Karpas-422 (cell line): ENCODE data around the gene EIF5AL1. TPM values are rescaled to one million over a fixed set of nuclear protein-coding genes. Genes with fewer than 3 reads are reported as not detected.
"Not testable (repeated sequence)": the region's sequence is repeated elsewhere in the genome, so short reads cannot be mapped to it uniquely, and the experiment has no call there.

ENCODE experiments used
- DNase-seq: peaks from one replicate; pipeline ENCODE4 v3.0.0-alpha.2; 2015
- H2AFZ ChIP-seq: fragments of 200-600 bp; sonication (generic); 2 replicates; pipeline ENCODE4 v1.6.1; 2014; ENCODE audit warnings: antibody characterized with exemption, low read length, mixed read lengths
- H3K27ac ChIP-seq: fragments of 200-600 bp; sonication (generic); 2 replicates; pipeline ENCODE4 v1.5.1; 2014; ENCODE audit warnings: mild to moderate bottlenecking, low read length, moderate library complexity
- H3K27me3 ChIP-seq: fragments of 200-600 bp; sonication (generic); 2 replicates; pipeline ENCODE4 v1.6.1; 2014; ENCODE audit warnings: low read length, mixed read lengths
- H3K36me3 ChIP-seq: fragments of 200-600 bp; sonication (generic); 2 replicates; pipeline ENCODE4 v1.6.1; 2014; ENCODE audit warnings: low read length, mixed read lengths; ENCODE audit not compliant: insufficient read depth
- H3K4me1 ChIP-seq: fragments of 200-600 bp; sonication (generic); 2 replicates; pipeline ENCODE4 v1.6.1; 2014; ENCODE audit warnings: mild to moderate bottlenecking, low read length, mixed read lengths
- H3K4me2 ChIP-seq: fragments of 200-600 bp; sonication (generic); 2 replicates; pipeline ENCODE4 v1.6.1; 2014; ENCODE audit warnings: low read length, low read depth, mild to moderate bottlenecking; ENCODE audit not compliant: poor library complexity, severe bottlenecking
- H3K4me3 ChIP-seq: fragments of 200-600 bp; sonication (generic); 2 replicates; pipeline ENCODE4 v1.5.1; 2014; ENCODE audit warnings: mild to moderate bottlenecking, antibody characterized with exemption, low read length, mixed read lengths
- H3K79me2 ChIP-seq: fragments of 200-600 bp; sonication (generic); 2 replicates; pipeline ENCODE4 v1.6.1; 2014; ENCODE audit warnings: mild to moderate bottlenecking, low read length, mixed read lengths
- H3K9ac ChIP-seq: fragments of 200-600 bp; sonication (generic); 2 replicates; pipeline ENCODE4 v1.6.0; 2014; ENCODE audit warnings: low read length
- H3K9me2 ChIP-seq: fragments of 200-600 bp; sonication (generic), shearing (Covaris generic); replicated peaks from 2 replicates; pipeline ENCODE4 v1.6.0; 2014; ENCODE audit warnings: mild to moderate bottlenecking, low read length, moderate library complexity; ENCODE audit not compliant: insufficient read depth
- H3K9me3 ChIP-seq: fragments of 300-700, 200-600 bp; sonication (generic); 2 replicates; pipeline ENCODE4 v1.6.1; 2014; ENCODE audit warnings: low read length, mixed read lengths
- H4K20me1 ChIP-seq: fragments of 200-600 bp; sonication (generic); 2 replicates; pipeline ENCODE4 v1.6.1; 2014; ENCODE audit warnings: mild to moderate bottlenecking, antibody characterized with exemption, low read length, low read depth; ENCODE audit not compliant: insufficient read depth
- total RNA-seq: library from RNA; depleted of rRNA; stranded (reverse); fragments of >200 nt; shearing (Covaris generic); gene quantifications from 2 replicates; pipeline ENCODE4 v1.2.3, GENCODE V29; 2014; ENCODE audit warnings: low replicate concordance

The EIF5AL1 gene
- total RNA-seq, 1 experiment from 2014 or later: 0.11 TPM

GRCh38 chr10:79509306-79509933 is 2.9 kb upstream of the EIF5AL1 start:
- H3K4me2 ChIP-seq, H3K27ac ChIP-seq, H3K27me3 ChIP-seq, H4K20me1 ChIP-seq, H3K9ac ChIP-seq, H3K4me1 ChIP-seq, H3K9me3 ChIP-seq, H3K79me2 ChIP-seq, H3K4me3 ChIP-seq, DNase-seq, H3K36me3 ChIP-seq, H3K9me2 ChIP-seq, H2AFZ ChIP-seq: not testable (repeated sequence)

DNA sequence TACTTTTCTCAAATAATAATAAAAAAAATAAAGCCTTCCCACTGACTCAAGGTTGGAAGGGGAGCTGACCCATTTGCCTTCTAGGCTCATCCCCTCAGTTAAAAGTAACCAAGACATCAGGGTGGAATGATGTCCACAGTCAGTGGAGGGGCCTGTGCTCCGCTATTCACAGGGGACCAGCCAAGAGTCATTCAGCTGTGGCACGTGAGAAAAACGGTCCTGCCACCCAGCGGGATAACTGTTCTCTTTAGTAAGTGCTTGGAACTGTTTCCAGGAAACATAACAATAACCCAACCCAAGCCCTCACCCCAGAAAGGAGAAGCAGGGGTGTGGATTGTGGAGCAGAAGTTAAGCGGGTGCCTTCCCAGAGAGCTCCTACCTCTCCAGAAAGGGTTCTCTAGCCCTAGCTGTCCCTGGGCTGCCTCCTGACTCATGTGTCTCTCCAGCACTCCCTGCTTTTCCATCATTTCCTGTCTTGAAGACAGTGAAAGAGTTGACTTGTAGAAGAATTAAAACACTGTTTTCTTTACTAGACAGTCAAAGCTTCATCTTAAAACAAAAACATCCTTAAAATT is 2.3 kb upstream of the EIF5AL1 start:
- H3K9me3 ChIP-seq, H3K36me3 ChIP-seq, H3K27ac ChIP-seq, H3K4me2 ChIP-seq, H3K27me3 ChIP-seq, H3K4me3 ChIP-seq, H3K4me1 ChIP-seq, H3K9ac ChIP-seq, H2AFZ ChIP-seq, H3K79me2 ChIP-seq, DNase-seq, H4K20me1 ChIP-seq, H3K9me2 ChIP-seq: not testable (repeated sequence)

- not testable (repeated sequence) for H4K20me1 ChIP-seq, H3K4me1 ChIP-seq, H3K9ac ChIP-seq, H3K4me2 ChIP-seq, H3K27ac ChIP-seq, H2AFZ ChIP-seq, H3K27me3 ChIP-seq, H3K9me2 ChIP-seq, H3K79me2 ChIP-seq, H3K9me3 ChIP-seq, H3K36me3 ChIP-seq, H3K4me3 ChIP-seq, DNase-seq
Observed at GRCh38 chr10:79516532-79517205, 4.3 kb downstream of the EIF5AL1 start.

DNA sequence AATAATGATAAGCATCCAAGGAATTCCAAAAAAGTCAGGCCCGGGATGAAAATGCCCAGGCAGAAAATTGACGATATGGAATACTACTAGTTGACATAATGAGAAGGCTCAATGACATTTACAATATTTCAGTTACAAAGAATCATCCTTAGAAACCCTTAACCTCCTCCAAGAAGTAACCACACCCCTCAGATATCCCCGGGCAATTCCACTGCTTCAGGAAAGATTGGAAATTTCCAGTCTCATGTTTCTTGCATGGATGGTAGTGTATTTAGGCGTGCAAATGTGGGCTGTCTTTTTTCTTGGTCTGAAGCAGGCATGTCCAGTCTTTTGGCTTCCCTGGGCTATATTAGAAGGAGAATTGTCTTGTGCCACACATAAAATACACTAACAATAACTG is 5.2 kb downstream of the EIF5AL1 start:
- H3K27me3 ChIP-seq, H4K20me1 ChIP-seq, H3K4me3 ChIP-seq, H3K9ac ChIP-seq, H3K27ac ChIP-seq, H2AFZ ChIP-seq, DNase-seq, H3K79me2 ChIP-seq, H3K36me3 ChIP-seq, H3K9me2 ChIP-seq, H3K4me2 ChIP-seq, H3K9me3 ChIP-seq, H3K4me1 ChIP-seq: not testable (repeated sequence)

DNA sequence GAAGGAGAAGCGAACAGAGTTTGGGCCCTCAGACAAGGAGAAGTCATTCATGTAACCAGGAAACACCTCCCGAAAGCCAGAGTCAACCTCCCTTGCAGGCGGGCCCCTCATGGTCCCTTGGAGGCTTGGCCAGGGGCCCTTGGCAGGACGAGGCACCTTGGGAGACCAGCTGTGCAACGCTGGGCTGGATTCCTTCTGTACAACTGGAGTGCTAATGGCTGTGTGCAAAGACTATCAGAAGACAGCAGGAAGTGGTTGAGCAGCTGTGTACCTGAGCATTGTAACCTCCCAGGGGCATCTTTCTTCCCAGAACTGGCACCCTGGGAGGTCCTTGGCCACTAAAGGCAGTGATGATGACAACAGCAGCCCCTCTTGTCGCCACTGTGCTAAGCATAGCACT is 9.4 kb downstream of the EIF5AL1 start:
- not testable (repeated sequence) for H3K27me3 ChIP-seq, H3K9me2 ChIP-seq, DNase-seq, H3K27ac ChIP-seq, H3K36me3 ChIP-seq, H3K9me3 ChIP-seq, H2AFZ ChIP-seq, H3K4me3 ChIP-seq, H3K9ac ChIP-seq, H3K4me1 ChIP-seq, H3K4me2 ChIP-seq, H3K79me2 ChIP-seq, H4K20me1 ChIP-seq

DNA sequence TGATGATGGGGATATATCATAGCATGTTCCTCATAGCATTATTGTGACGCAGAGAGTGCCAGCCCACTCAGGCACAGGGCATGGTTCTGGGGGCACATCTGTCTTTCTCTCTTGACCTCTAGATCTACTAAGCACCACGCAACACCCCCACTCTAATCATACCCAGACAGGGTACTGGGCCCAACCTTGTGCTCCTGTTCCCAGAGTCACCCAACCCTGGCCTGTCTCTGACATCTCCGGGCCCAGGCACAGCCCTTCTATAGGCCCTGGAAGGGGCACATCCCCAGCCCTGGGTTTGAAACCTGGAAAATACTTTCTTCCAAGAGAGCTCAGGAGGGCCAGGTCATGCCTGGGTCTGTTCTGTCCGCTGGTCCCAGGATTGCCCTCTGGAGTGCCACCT is 10.1 kb downstream of the EIF5AL1 start:
- not testable (repeated sequence) for H3K27ac ChIP-seq, H3K9ac ChIP-seq, H3K4me2 ChIP-seq, H3K4me3 ChIP-seq, H3K4me1 ChIP-seq, H3K79me2 ChIP-seq, H2AFZ ChIP-seq, DNase-seq, H3K36me3 ChIP-seq, H4K20me1 ChIP-seq, H3K9me2 ChIP-seq, H3K9me3 ChIP-seq, H3K27me3 ChIP-seq

GRCh38 chr10:79523157-79523853 is 11.0 kb downstream of the EIF5AL1 start:
- H3K27me3 ChIP-seq, H3K9me2 ChIP-seq, H2AFZ ChIP-seq, H3K36me3 ChIP-seq, H3K9ac ChIP-seq, H4K20me1 ChIP-seq, H3K9me3 ChIP-seq, H3K4me3 ChIP-seq, DNase-seq, H3K4me2 ChIP-seq, H3K4me1 ChIP-seq, H3K79me2 ChIP-seq, H3K27ac ChIP-seq: not testable (repeated sequence)

- not testable (repeated sequence) for H3K9me2 ChIP-seq, H3K4me1 ChIP-seq, H3K9me3 ChIP-seq, DNase-seq, H2AFZ ChIP-seq, H3K9ac ChIP-seq, H3K4me3 ChIP-seq, H3K4me2 ChIP-seq, H3K27ac ChIP-seq, H3K79me2 ChIP-seq, H3K36me3 ChIP-seq, H3K27me3 ChIP-seq, H4K20me1 ChIP-seq
Observed at GRCh38 chr10:79525049-79525710, 12.8 kb downstream of the EIF5AL1 start.
